Smooth muscle cell (in vitro differentiated cells): ENCODE measurements around the gene SRPK2. TPM values are rescaled to one million over a fixed set of nuclear protein-coding genes. Genes with fewer than 3 reads are reported as not detected.
A peak's percentile ranks its signal among the peaks of the same experiment; 100 is the strongest.

Experiments
- DNase-seq: peaks from one replicate; lab custom pipeline; 2025; ENCODE audit not compliant: unreplicated experiment; lab: John Stamatoyannopoulos, UW
- H2AFZ ChIP-seq: fragments of 200-600 bp; sonication (generic); 2 replicates; pipeline ENCODE4 v1.6.0; 2016; ENCODE audit warnings: antibody characterized with exemption, low read depth, mild to moderate bottlenecking
- H3F3A ChIP-seq: fragments of 200-600 bp; sonication (generic); 2 replicates; pipeline ENCODE4 v1.6.0; 2017; ENCODE audit warnings: antibody characterized with exemption, low read depth
- H3K27ac ChIP-seq: fragments of 200-600 bp; sonication (generic); 2 replicates; pipeline ENCODE4 v1.5.1; 2016; ENCODE audit warnings: low read depth, mild to moderate bottlenecking
- H3K27me3 ChIP-seq: fragments of 200-600 bp; sonication (generic); 2 replicates; pipeline ENCODE4 v1.6.1; 2016; ENCODE audit warnings: low read depth, mild to moderate bottlenecking
- H3K36me3 ChIP-seq: fragments of 200-600 bp; sonication (generic); 2 replicates; pipeline ENCODE4 v1.5.1; 2016; ENCODE audit warnings: low read depth
- H3K4me1 ChIP-seq: fragments of 200-600 bp; sonication (generic); 2 replicates; pipeline ENCODE4 v1.5.1; 2016; ENCODE audit warnings: low read depth
- H3K4me2 ChIP-seq: fragments of 200-600 bp; sonication (generic); 2 replicates; pipeline ENCODE4 v1.6.0; 2016; ENCODE audit warnings: mild to moderate bottlenecking
- H3K4me3 ChIP-seq: fragments of 200-600 bp; sonication (generic); 2 replicates; pipeline ENCODE4 v1.5.1; 2016; ENCODE audit warnings: mild to moderate bottlenecking
- H3K79me2 ChIP-seq: fragments of 200-600 bp; sonication (generic); 2 replicates; pipeline ENCODE4 v1.6.0; 2016; ENCODE audit warnings: low read depth, mild to moderate bottlenecking
- H3K9ac ChIP-seq: fragments of 200-600 bp; sonication (generic); 2 replicates; pipeline ENCODE4 v1.6.0; 2016; ENCODE audit warnings: low read depth
- H3K9me3 ChIP-seq: fragments of 200-600 bp; sonication (generic); replicated peaks from 2 replicates; pipeline ENCODE4 v1.5.1; 2016; ENCODE audit warnings: low read depth
- H4K20me1 ChIP-seq: fragments of 200-600 bp; sonication (generic); 2 replicates; pipeline ENCODE4 v1.6.0; 2016; ENCODE audit warnings: low read depth
- WGBS: methylation state at CpG from one replicate; pipeline ENCODE4 v1.1.7; 2016; ENCODE audit warnings: low lambda C conversion rate; 5-methylcytosine and 5-hydroxymethylcytosine counted together
- polyA plus RNA-seq: library from polyadenylated mRNA; unstranded; fragments of >200 nt; fragmentation: Nextera tagmentation; extraction: Ambion mirVana; gene quantifications from 2 replicates; pipeline ENCODE4 v1.2.1, GENCODE V29; 2016
- total RNA-seq: library from RNA; depleted of rRNA; stranded (reverse); fragments of >200 nt; gene quantifications from 2 replicates; pipeline ENCODE4 v1.2.3, GENCODE V29; 2014
- TF ChIP-seq, protein P1 (sequence below): fragments of 200-600 bp; sonication (generic); IDR thresholded peaks from 2 replicates; pipeline ENCODE4 v1.5.1; 2017; ENCODE audit warnings: borderline replicate concordance, mild to moderate bottlenecking, antibody characterized with exemption; ENCODE audit not compliant: insufficient read depth, poor library complexity, severe bottlenecking

SRPK2 gene
- total and polyA plus RNA-seq, 2 experiments from 2014 or later, result 21.9 to 28.0 TPM

DNA sequence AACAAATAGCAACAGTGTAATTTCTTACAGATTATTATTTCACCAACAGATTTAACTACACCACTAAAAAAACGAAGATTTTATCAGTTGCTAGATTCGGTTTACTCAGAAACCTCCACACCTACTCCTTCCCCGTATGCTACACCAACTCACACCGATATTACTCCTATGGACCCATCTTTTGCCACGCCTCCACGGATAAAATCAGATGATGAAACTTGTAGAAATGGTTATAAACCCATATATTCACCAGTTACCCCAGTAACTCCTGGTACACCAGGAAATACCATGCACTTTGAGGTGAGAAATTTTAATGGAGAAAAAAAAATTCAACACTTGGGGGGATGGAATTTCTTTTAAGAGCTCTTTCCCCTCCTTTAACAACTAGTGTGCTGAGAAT, 282.2 kb downstream of the SRPK2 start:
- Histone ChIP-seq H2AFZ (no peak overlapping the region), H3K4me2 (no peak overlapping the region), H3K79me2 (peaks cover 12% of the 10 kb centered on the region), H3K9me3 (no peaks in the 10 kb centered on the region), H4K20me1 (peaks cover 52% of the 10 kb centered on the region), H3K27me3 (no peaks in the 10 kb centered on the region), H3K9ac (no peak overlapping the region), H3K4me3 (no peak overlapping the region), H3K27ac (no peak overlapping the region), H3K36me3 (peaks cover 41% of the 10 kb centered on the region), H3K4me1 (no peaks in the 10 kb centered on the region), H3F3A (peaks cover 34% of the 10 kb centered on the region)
- WGBS, result 96% methylated on average over 6 of the region's 6 CpGs
- TF ChIP-seq, protein P1, sequence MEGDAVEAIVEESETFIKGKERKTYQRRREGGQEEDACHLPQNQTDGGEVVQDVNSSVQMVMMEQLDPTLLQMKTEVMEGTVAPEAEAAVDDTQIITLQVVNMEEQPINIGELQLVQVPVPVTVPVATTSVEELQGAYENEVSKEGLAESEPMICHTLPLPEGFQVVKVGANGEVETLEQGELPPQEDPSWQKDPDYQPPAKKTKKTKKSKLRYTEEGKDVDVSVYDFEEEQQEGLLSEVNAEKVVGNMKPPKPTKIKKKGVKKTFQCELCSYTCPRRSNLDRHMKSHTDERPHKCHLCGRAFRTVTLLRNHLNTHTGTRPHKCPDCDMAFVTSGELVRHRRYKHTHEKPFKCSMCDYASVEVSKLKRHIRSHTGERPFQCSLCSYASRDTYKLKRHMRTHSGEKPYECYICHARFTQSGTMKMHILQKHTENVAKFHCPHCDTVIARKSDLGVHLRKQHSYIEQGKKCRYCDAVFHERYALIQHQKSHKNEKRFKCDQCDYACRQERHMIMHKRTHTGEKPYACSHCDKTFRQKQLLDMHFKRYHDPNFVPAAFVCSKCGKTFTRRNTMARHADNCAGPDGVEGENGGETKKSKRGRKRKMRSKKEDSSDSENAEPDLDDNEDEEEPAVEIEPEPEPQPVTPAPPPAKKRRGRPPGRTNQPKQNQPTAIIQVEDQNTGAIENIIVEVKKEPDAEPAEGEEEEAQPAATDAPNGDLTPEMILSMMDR, result no peak
- no peak for DNase-seq

DNA sequence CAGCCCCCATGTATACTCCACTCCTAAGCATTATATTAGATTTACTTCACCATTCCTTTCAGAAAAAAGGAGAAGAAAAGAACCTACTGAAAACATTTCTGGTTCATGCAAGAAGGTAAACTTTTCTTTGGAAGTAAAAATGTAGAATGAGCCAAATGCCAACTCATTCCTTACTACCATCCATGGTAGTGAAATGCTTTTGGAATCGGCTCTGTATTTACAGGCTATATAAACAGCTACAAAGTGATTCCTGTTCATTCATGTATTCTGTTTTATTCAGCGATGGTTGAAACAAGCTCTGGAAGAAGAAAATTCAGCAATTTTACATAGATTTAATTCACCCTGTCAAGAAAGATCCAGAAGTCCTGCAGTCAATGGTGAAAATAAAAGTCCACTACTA, 283.1 kb downstream of the SRPK2 start:
- TF ChIP-seq, protein P1, result no peak
- H3K9me3 ChIP-seq, result no peaks in the 10 kb centered on the region
- peaks cover 28% of the 10 kb centered on the region for H3F3A ChIP-seq
- 95% methylated on average over 2 of the region's 2 CpGs for WGBS
- H3K9ac ChIP-seq, result no peak overlapping the region
- H3K27ac ChIP-seq, result peak overlapping the region; percentile 24
- H4K20me1 ChIP-seq, result peaks cover 48% of the 10 kb centered on the region
- H3K4me3 ChIP-seq, result no peak overlapping the region
- H3K4me1 ChIP-seq, result no peaks in the 10 kb centered on the region
- H3K36me3 ChIP-seq, result peaks cover 32% of the 10 kb centered on the region
- no peak overlapping the region for H2AFZ ChIP-seq
- no peak for DNase-seq
- no peak overlapping the region for H3K4me2 ChIP-seq
- H3K79me2 ChIP-seq, result peaks cover 12% of the 10 kb centered on the region
- H3K27me3 ChIP-seq, result no peaks in the 10 kb centered on the region

DNA sequence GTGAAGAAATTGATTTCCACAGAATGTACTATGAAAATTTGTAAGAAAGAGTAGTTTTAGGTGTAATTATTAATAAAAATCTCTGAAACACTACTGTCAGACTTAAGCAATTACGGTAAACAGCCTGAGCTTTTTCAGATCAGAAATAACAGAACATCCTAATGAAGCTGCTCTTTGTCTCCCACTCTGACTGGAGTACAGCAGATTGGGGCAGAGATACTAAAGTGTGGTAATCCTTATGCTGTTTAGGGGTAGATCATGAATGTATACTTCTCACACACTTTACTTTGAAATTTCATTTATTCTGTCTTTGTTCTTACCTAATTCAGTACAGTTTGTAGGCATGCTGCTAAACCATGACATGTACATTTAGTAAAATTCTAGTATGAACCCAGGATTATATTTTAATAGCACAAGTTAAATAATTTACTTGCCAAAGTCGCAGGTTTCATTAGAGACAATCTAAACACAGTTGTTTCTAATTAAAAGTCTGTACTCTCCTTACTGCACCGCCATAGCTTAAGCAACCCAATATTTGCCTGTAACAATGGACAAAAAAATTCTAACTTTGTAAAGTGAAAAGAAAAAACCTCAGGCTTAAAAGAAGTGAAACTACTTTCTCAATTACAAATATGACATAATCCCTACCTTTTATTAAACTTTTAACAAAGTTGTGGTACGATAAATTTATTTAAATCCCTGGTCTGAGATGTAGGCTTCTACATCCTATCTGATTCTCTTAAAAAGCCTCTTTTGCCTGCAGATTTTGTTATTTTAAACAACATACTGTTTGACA, 286.0 kb downstream of the SRPK2 start:
- Histone ChIP-seq H3K36me3 (peaks cover 24% of the 10 kb centered on the region), H3K4me3 (no peak overlapping the region), H3K27me3 (no peaks in the 10 kb centered on the region), H3K79me2 (peaks cover 12% of the 10 kb centered on the region), H4K20me1 (peaks cover 50% of the 10 kb centered on the region), H3K27ac (peak overlapping the region; percentile 34), H3F3A (peaks cover 21% of the 10 kb centered on the region), H3K9ac (no peak overlapping the region), H3K4me2 (no peak overlapping the region), H3K9me3 (no peaks in the 10 kb centered on the region), H3K4me1 (peaks cover 5% of the 10 kb centered on the region), H2AFZ (no peak overlapping the region)
- DNase-seq, result no peak
- TF ChIP-seq, protein P1, result no peak
- 93% methylated on average over 4 of the region's 4 CpGs for WGBS

DNA sequence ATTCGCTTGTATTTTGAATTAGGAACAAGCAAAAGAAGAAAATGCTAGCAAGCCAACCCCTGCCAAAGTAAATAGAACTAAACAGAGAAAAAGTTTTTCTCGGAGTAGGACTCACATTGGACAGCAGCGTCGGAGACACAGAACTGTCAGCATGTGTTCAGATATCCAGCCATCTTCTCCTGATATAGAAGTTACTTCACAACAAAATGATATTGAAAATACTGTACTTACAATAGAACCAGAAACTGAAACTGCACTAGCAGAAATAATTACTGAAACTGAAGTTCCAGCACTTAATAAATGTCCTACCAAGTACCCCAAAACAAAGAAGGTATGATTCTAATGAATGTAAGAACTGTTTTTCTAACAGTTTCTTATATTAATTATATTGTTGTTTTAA, 286.9 kb downstream of the SRPK2 start:
- H3K36me3 ChIP-seq, result peaks cover 24% of the 10 kb centered on the region
- H3F3A ChIP-seq, result peaks cover 17% of the 10 kb centered on the region
- no peak for DNase-seq
- no peaks in the 10 kb centered on the region for H3K9me3 ChIP-seq
- H3K27ac ChIP-seq, result peak overlapping the region; percentile 34
- TF ChIP-seq, protein P1, result no peak
- H3K9ac ChIP-seq, result no peak overlapping the region
- peaks cover 53% of the 10 kb centered on the region for H4K20me1 ChIP-seq
- 96% methylated on average over 4 of the region's 4 CpGs for WGBS
- peaks cover 6% of the 10 kb centered on the region for H3K4me1 ChIP-seq
- H3K79me2 ChIP-seq, result peaks cover 12% of the 10 kb centered on the region
- H3K4me3 ChIP-seq, result no peak overlapping the region
- no peak overlapping the region for H3K4me2 ChIP-seq
- no peaks in the 10 kb centered on the region for H3K27me3 ChIP-seq
- H2AFZ ChIP-seq, result no peak overlapping the region
